Fibroblast of the conjunctiva (primary cell): ENCODE measurements around the gene HPN.
"Not testable (repeated sequence)": the region's sequence is repeated elsewhere in the genome, so short reads cannot be mapped to it uniquely, and the experiment has no call there.

Experiments used
- DNase-seq: peaks from one replicate; pipeline ENCODE4 v3.0.0-alpha.2; 2010; ENCODE audit warnings: low read depth

HPN gene

DNA sequence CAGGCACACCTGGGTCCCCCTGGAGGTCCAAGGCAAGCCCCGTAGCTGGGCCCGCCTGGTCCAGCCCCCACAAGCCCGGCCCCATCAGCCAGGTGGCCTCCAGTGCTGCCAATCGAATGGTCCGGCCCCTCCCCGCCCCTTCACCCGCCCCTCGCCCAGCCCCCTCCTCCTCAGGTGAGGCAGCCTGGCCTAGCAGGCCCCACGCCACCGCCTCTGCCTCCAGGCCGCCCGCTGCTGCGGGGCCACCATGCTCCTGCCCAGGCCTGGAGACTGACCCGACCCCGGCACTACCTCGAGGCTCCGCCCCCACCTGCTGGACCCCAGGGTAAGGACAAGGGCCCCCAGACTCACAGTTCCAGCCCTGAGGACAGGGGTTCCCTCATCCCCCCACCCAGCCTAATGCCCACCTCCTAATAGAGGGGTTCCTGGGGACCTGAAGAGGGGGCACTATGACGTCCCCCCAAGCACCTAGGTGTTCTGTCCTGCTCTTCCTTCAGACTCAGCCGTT, at the start of gene HPN:
TSS of gene HPN (plus strand) at position 174 of the 508 bp plus-strand sequence. CDS start 786 bp downstream, outside the sequence.
- no peak for DNase-seq

DNA sequence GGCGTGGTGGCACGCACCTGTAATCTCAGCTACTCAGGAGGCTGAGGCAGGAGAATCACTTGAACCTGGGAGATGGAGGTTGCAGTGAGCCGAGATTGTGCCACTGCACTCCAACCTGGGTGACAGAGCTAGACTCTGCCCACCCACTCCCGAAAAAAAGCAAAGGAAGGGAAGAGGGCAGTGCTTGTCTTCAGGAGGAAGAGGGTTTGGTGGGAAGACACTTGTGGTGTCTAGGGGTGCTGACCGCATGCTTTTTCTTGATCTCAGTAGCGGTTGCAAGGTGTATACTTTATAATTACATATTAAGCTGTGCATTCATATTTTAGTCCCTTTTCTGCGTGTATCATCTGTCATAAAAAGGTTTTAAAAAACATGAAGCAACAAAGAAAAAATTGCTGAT, 48.9 kb upstream of the HPN start:
- DNase-seq, result not testable (repeated sequence)

DNA sequence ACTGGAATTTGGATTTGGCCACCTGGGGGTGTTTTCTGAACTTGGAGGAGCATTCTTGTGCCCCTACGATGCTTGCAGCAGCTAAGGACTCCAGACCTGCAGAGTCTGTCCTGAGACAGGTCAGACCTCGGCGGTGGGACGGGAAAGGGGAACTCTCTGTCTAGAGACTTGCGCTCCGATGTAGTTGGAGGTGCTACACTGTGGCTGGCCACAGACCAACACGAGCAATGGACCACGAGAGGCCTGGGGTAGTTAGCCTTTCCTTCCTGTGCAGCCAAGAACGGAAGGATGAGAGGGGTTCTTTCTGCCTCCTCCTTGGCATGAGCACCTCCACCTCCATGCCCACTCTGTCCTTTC, 47.3 kb upstream of the HPN start:
- DNase-seq, result no peak

DNA sequence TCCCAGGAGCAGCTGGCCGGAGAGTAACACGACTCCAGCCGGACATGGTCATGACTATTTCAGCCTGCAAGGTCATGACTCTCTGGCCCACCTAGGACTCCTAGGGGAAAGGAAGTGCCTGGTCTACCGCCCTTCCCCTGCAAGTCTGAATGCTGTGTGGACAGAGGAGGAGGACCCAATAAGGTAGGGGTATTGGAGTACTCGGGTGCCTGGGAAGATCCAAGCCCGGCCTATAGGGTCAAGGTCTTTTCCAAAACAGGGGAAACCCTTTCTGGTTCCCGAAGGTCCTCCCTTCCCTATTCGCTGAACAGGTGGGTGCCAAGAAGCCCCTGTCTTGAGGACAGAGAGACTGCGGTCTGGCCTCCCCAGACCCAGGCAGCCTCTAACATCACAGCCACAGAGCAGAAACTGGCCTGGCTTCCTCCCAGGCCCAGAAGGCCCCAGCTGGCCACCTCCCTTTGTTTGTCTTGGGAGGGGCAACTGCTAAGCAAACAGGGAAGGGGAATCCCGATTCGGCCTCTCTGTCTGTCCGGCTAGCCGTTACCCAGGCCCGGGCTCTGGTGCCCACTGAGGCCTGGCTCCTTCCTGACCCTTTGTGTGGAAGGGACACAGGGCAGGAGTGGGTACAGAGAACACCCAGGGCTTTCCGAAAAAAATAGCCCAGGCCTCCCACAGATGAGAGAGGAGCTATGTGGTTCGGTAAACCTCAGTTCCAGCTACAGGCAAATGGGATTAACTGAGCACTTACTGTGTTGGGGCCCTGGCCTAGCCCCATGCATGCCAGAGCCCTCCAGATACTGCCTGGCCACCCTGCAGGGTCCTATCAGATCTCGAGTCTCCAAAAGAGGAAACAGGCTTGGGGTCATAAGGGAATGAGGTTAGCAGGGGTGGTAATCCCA, 46.6 kb upstream of the HPN start:
- no peak for DNase-seq

DNA sequence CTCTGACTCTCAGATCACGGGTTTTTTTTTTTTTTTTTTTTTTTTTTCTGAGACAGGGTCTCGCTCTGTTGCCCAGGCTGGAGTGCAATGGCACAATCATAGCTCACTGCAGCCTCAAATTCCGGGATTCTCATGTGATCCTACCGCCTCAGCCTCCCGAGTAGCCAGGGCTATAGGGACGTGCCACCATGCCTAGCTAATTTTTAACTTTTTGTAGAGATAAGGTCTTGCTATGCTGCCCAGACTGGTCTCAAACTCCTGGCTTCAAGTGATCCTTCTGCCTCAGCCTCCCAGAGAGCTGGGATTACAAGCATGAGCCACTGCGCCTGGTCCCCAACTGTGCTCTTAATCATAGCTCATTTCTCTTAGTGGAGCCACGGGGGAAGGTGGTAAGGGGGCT, 46.0 kb upstream of the HPN start:
- no peak for DNase-seq

DNA sequence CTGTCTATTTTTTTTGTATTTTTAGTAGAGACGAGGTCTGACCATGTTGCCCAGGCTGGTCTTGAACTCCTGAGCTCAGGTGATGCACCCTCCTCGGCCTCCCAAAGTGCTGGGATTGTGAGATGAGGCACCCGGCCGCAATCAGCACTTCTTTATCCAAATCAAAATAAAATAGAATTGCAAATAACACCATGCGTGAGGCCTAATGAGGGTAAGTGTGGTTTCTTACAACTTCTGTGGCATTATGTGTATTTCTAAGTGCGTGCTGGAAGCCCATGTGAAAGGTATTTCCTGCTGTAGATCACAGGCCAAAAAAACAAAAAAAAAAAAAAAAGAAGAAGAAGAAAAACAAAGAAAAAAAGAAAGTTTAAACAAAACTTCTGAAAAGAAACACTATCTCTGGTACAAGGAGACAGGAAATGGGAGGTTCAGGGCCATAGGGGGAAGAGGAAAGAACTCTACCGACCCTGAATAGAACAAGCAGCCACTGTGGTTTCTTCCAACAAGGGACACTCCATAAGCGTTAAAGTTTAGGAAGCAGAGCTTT, 44.4 kb upstream of the HPN start:
- DNase-seq, result no peak

DNA sequence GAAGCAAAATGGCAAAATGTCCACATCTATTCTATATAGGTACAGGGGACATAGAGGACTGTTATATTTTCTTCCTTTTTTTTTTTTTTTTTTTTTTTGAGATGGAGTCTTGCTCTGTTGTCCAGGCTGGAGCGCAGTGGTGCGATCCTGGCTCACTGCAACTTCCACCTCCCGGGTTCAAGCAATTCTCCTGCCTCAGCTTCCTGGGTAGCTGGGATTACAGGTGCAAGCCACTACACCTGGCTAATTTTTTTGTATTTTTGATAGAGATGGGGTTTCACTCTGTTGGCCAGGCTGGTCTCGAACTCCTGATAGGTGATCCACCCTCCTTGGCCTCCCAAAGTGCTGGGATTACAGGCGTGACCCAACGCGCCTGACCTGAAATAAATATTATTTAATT, 43.3 kb upstream of the HPN start:
- not testable (repeated sequence) for DNase-seq

DNA sequence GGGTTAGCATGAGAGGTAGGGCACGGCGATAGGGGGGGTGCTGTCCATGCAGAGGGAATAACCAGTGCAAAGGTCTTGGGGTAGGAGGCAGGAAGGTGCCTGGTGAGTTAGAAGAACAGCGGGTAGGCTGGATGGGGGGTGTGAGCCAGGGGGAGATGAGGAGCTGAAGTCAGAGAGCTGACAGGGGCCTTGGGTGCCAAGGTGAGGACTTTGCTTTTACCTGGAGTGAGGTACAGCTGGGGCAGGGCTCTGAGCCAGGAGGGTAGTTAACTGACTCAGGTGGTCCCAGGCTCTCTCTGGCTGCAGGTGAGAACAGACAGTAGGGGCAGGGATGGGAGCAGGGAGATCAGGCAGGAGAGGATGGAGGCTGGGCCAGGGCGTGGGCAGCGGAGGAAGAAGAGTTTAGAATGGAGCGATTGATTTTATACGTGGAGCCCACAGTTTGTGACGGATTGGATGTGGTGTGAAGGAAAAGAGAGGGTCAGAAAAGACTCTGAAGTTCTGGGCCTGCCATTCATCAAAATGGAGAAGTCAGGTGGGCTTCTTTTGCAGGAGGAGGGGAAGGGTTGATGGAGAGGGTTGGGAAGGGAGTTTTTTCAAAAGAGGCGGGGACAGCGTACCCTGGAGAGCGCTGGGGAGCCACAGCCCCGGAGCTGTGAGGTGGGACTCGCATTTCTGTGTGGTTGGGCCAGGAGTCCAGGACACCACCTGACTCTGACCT, 42.6 kb upstream of the HPN start:
- DNase-seq, result no peak

DNA sequence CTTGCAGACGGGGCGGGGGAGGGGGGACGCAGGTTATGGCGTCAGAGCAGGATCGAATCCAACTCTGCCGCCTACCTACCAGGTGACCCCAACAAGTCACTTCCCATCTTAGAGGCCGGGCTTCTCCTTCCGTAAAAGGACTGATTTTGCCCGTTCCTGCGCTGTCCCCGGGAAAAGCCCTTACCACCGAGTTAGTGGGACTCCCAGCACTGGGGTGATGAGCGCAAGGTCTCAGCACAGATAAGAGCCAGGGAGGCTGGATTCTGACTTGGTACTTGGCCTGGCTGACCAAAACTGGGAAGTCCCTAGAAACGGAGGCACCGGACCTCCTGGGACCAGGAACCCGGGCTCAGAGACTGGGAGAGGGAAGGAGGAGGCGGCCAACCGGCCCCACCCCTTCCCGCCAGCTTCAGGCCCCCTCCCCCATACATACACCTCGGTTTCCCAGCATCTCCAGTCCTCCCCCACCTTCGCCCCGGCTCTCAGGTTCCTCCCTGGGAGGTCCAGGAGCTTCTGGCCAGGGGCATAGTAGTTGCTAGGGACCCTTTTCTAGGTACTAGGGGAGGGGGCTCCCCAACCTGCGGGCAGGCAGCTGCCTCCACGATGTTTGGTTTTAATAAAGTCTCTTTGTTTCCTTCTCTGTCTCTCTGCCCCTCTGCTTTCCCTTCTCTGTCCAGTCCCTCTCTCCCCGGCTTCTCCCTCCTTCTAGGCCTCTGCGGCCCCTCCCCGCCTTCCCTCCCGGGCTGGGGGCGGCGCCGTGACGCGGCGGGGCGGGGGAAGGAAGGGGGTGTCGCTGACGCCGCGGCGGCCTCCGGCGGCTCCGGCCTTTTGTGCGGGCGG, 41.8 kb upstream of the HPN start, which contains the start of gene GRAMD1A:
TSS of gene GRAMD1A (plus strand) at position 826 of the 840 bp plus-strand sequence. CDS start 156 bp downstream, outside the sequence.
- DNase-seq, result peak; percentile 57

DNA sequence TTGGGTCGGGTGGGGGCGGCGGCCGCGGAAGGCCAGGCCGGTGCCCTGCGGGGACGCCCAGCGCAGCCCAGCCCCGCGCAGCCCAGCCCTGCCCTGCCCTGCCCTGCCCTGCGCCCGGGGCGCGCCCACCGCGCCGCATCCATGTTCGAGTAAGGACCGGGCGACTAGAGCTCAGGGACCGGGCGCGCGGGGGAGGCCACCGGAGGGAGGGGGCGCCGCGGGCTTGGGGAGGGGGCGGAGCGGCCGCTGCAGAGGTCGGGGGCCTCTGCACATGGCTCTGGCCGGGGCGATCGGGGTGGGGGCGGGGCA, 41.2 kb upstream of the HPN start:
- no peak for DNase-seq

DNA sequence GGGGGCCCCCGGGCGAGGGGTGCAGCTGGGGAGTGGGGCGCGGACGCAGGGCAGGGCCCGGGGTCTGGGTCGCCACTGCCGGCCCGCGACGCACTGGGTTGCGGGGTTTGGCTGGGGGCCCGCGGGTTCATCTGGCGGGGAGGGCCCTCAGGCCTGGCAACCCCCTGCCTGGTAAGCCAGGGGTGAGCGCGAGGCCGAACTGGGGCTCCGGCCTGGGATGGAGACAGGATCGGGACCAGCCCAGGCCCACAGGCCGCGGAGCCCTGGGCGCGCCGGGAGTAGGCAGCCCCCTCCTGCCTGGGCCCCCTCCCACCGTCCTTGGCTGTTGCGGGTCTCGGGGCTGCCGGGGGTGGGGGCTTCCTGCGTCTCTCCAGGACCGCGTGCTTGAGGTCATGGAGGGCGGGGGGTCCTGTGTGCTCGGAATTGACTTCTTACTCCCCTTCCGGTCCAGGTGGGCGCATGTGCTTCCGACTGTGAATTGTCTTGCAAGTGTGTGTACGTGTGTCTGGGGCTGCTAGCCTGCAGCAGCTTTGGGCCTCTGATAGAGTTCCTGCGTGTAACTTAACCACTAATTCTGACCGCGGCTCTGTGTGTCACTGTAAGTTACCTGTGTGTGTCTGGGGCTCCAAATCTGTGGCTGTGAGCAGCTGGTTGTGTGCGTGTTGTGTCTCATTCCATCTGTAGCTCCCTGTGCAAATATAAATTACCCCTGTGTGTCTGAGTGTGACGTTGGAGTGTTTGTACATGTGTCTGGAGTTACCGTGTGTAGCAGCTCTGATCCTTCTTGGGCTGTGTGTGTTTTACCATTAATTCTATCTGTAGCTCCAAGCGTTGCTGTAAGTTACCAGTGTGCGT, 40.6 kb upstream of the HPN start:
- no peak for DNase-seq

DNA sequence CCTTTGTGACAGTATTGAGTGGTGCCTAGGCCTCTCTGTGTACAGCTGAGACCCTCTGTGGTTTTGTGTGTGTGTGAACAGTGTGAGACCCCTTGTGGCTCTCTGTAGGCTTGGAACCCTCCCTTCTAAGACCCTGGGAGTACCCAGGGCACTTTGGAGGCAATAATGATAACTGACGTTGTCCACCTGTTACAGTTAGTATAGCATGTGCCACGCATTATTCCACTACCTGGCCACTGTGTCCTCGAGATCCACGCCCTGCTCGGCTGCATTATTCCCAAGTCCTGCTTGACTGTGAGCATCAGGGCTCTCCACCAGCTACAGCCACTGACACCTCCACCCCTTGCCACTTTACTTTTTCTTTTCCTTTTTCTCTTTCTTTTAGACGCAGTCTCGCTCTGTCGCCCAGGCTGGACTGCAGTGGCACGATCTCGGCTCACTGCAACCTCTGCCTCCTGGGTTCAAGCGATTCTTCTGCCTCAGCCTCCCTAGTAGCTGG, 39.4 kb upstream of the HPN start:
- no peak for DNase-seq

DNA sequence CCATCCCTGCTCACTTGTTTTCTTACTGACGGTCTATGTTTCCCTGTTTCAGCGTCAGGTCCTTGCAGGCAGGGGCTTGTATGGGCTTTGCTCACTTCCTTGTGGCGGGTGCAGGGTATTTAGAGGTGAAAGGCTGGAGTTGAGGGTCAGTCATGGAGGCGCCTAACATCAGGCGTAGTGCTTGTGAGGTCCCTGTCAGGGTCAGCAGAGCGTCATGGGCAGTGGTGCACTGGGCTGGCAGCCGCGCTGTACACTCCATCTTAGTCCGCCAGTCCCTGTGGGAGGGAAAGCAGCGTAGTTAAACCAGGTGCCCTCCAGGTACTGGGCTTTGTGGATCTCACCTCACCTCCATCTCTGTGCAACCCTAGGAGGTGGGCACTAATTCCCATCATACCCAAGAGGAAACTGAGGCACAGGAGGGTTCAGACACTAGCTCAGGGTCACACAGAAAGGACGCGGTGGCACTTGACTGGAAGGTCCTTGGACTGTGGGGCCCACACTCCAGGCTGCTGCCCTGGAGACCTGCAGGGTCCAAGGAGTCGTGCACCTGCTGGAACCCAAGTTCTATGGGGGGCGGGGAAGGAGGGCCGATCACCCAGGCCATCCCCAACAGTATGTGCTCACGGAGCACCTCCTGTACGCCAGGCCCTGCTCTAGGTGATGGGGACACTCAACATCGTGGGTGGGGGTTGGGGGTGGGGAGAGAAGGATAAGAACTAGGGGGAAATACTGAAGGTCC, 36.8 kb upstream of the HPN start:
- DNase-seq, result no peak

DNA sequence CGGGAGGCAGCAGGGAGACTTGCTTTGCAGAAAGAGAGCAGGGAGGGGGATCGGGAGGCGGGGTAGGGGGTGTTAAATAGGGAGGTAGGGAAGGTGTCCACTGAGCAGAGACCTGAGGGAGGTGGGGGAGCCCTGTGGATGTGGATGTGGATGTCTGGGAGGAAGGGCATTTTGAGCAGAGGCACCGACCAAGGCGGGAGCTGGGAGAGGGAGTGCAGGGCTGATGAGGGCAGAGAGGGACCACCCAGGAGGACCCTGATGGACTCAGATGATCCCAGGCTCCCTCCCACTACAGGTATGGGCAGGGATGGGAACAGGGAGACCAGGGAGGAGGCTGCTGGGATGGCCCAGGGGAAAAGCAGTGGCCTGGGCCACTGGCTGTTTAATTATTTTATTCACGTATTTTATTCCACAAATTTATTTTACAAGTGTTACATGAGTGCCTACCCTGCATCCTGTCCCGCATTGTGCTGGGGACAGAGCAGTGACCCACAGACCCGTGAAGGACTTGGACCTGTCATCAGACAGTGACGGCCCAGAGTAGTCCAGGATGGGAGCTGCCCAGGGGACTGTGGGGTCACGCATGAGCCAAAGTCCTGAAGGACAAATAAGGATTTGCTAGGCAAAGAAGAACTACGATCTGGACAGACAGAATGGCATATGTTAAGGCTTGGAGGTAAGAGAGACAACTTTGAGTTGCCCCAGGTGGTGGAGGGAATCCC, 36.1 kb upstream of the HPN start:
- no peak for DNase-seq

DNA sequence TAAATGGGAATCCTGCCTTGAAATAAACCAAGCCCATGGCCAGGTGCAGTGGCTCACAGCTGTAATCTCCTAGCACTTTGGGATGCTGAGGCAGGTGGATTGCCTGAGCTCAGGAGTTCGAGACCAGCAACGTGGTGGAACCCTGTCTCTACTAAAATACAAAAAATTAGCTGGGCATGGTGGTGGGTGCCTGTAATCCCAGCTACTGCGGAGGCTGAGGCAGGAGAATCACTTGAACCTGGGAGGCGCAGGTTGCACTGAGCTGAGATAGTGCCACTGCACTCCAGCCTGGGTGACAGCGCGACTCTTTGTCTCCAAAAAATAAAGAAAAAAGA, 35.5 kb upstream of the HPN start:
- not testable (repeated sequence) for DNase-seq

DNA sequence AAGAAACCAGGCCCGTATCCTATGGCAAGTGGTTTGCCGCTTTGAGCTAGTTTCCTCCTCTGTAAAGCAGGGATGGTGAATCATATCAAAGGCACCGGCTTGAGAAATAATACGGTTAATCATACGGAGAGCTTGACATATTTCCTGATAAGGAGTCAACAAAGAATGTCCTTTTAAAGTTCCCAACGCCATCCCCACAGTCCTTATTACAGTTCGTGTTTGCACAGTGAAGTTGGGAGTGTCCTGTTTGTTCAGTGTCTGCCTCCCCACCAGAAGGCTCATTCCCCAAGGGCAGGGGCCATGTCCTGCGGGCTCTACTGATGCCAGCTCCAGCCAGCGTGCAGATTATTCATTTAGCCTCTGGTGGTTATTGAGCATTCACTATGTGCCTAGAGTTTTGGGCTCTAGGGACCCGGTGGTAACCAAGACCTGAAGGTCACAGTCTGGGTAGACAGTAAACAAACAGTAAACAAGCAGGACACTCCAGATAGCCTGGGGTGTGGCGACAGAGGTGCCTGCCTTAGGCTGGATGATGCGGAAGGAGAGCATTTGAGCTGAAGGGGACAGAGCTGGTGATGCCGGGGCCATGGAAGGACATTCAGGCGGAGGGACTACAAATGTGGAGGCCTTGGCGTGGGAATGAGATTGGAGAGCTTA, 35.1 kb upstream of the HPN start:
- no peak for DNase-seq

DNA sequence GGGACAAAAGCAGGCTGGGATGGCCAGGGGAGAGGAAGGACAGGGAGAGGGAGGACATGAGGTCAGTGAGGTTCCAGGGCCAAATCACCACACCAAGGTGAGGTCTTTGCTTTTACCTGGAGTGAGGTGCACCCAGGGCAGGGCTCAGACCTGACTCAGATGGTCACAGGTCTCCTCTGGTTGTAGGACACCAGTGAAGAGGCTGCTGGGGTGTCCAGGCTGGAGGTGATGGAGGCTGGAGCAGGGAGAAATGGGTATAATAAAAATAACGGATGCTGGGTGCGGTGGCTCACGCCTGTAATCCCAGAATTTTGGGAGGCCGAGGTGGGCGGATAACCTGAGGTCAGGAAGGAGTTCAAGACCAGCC, 34.5 kb upstream of the HPN start:
- no peak for DNase-seq

DNA sequence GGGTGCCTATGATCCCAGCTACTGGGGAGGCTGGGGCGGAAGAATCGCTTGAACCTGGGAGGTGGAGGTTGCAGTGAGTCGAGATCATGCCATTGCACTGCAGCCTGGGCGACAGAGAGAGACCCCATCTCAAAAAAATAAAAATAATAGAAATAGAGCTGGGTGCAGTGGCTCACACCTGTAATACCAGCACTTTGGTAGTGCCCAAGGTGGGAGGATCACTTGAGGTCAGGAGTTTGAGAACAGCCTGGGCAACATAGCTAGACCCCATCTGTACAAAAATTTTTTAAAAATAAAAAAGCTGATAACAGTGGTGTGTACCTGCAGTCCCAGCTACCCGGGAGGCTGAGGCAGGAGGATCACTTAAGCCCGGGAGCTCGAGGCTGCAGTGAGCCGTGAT, 34.1 kb upstream of the HPN start:
- not testable (repeated sequence) for DNase-seq

DNA sequence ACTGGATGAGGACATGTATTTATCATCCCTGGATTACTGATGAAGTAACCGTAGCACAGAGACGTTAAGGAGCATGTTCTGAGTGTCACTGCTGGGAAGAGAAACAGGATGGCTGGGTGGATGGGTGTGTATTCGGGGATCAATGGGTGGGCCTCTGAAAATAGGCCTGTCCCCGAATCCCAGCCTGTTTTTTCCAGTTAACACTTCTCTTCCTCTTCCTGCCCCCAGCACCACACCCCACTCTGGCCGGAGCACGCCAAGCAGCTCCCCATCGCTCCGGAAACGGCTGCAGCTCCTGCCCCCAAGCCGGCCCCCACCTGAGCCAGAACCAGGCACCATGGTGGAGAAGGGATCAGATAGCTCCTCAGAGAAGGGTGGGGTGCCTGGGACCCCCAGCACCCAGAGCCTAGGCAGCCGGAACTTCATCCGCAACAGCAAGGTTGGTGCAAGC, 32.6 kb upstream of the HPN start:
- no peak for DNase-seq
